ENCODE data around the gene STOML3.

The STOML3 gene

GRCh38 chr13:38981096-38981495, 9.5 kb downstream of the STOML3 start:
- no peak for DNase-seq (ENCODE audit: low read depth, low spot score)

DNA sequence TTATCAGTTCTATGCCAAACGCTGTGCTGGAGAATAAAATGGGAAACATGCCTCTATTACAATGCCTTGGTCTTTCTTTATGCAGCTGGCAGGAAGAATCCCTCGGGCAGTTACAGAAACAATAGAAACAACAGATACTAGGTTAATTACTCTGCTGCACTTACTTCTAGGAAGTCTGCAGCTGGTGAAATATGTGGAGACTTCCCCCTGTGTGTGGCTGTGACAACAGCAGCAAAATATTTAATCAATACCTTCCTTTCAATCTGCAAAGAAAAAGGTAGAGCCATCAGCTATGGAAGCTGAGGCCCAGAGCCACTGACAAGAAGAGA, 9.9 kb downstream of the STOML3 start:
- DNase-seq (ENCODE audit: low read depth, low spot score), result no peak

GRCh38 chr13:38979891-38980749, 10.5 kb downstream of the STOML3 start:
- no peak for DNase-seq (ENCODE audit: low read depth, low spot score)

DNA sequence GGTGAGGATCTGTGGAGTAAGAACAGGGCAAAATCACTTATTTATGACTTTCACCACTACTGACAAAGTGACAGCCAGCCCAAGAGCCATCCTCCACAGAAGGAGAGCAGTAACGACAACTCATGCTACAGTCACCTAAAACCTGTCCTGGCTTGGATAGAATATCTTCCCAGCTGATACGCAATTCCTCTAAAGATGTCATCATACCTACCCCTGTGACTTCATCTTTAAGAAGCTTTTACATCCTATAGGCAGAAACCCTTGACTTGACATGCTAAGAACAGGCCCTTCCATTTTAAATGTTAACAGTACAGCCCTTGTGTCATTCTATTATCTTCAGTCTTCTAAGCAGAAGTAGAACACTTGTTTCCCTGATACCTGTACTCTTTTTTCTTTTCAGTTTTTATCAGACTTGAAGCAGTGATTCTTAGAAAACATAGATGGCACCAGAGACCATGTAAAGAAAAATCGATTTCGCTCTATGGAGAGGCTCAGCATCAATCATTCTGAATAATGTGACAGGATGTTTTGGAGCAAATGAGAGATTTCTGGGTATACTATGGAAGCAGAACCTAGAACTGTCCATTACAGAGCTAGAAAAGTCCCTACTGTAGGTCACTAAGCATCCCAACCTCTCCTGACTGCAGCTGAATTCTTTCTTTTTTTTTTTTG, 20.1 kb downstream of the STOML3 start:
- DNase-seq (ENCODE audit: low read depth, low spot score), result no peak

DNA sequence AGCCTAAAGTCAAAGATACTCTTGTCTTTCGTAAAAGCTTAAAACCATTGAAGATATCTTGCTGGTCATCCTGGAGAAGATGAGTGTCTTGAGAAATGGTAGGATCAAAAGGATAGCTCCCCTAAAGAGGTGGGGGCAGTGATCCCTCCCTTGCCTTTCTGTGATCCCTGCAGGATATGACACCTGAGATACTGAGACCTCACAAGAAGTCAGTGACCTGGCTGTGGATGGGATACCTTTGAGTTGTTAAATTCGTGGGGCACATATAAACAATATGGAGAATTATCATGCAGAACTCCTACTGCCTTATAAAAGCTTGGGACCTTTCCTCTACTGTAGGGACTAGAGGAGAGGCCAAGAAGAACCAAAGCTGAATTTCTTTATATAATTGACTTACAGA, 21.4 kb downstream of the STOML3 start:
- DNase-seq (ENCODE audit: low read depth, low spot score), result no peak

GRCh38 chr13:38967446-38967845, 23.2 kb downstream of the STOML3 start:
- DNase-seq (ENCODE audit: low read depth, low spot score), result no peak

DNA sequence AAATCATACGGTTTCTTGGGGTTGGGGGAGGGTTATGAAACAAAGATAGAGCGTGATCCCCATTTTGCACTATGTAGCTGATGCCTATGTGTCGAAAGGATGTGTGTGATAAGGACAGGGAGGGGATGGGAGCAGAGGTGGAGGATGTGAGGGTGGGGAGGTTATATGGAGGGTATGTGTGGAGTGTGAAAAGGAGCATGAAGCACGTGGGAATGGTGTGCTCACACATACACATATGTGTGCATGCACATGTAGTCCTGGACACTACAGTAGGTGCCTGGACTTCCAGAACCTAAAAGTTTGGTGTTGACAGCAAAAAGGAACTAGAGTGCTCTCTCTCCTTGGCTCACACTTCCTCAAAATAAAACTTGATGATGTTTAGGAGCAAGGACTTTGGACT, 25.4 kb downstream of the STOML3 start:
- DNase-seq (ENCODE audit: low read depth, low spot score), result no peak

- no peak for DNase-seq (ENCODE audit: low read depth, low spot score)
These were observed 30.5 kb downstream of the STOML3 start for GRCh38 chr13:38960175-38960574.

DNA sequence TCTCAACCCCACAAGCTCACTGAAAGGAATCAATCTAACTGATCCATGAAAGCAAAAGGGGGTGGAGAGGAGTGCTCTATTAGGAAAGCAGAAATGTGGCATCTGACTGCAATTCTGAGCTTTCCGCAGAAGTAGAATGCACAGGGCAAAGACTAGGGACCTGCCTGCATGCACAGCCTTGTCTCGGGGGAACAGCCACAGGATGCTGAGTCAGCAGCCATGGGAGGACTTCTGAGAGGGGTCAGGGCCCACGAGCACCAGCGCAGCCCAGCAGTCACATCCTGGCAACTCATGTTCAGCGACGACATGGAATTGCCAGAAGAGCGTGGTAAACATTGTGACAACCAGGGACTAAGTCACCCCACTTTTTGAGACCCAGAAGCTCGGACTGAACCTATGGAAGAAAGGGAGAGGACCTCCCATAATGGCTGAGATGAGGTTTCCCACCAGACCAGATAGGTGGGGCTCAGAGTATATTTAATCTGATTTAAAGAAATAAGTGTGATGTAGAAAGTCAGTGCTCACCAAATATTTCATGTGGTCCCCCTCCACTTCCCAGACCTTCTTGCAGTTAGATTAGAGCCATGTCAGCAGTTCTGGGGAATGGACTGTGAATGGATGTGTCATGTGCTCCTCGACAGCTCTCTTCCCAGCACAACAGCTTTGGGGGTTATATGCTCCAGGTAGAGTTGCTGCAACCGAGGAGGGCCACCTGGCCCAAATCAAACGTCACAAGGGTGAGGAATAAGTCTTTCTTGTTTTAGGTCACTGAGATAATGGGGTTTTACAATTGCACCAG, 32.6 kb downstream of the STOML3 start:
- DNase-seq (ENCODE audit: low read depth, low spot score), result no peak

DNA sequence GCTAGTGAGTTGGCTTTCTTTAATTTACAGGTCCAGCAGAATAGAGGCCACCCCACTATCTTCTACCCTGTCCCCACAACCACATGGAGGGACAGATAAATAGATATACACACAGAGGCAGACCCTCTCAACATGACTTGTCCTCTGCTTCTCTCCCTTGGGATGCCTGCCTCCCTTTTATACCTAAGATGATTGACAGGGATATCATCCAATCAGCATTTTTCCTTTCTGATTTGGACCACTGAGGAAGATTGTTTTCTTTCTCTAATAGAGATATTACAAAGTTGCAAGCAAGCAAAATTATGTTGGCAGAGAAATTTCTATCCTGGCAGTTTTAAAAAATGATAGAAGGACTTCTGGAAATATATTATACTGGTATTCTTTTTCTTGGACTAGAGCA, 35.8 kb downstream of the STOML3 start:
- no peak for DNase-seq (ENCODE audit: low read depth, low spot score)

- no peak for DNase-seq (ENCODE audit: low read depth, low spot score)
These were observed 36.3 kb downstream of the STOML3 start for GRCh38 chr13:38954291-38954690.

DNA sequence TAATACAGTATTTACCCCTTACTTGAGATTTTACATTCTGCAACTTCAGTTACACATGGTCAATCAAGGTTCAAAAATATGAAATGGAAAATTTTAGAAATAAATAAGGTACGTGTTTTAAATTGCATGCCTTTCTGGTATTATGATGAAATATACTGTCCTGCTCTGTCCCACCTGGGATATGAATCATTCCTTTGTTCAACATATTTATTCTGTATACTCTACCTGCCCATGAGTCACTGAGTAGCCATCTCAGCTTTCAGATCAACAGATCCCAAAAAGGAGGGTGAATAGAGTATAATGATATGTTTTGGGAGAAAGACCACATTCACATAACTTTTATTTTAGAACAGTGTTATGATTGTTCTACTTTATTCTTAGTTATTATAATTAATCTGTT, 37.8 kb downstream of the STOML3 start:
- no peak for DNase-seq (ENCODE audit: low read depth, low spot score)

- no peak for DNase-seq (ENCODE audit: low read depth, low spot score)
These were observed 38.9 kb downstream of the STOML3 start for GRCh38 chr13:38951525-38952313.

DNA sequence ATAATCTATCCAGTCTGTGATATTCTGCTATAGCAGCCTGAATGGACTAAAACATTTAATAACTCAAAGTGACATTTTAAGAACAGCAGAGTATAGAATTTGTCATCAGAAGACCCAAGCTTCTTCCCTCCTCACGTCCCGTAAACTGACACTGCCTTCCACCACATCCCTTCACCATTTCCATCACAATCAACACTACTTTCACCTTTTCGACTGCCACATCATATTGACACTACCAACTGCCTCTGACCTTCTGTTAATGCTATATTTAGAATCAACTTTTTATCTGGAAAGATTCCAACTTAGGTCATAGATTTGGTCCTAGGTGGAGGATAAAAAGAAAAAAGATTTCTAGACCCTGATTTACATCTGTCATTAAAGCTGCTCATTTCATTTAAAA, 39.6 kb downstream of the STOML3 start:
- DNase-seq (ENCODE audit: low read depth, low spot score), result no peak

DNA sequence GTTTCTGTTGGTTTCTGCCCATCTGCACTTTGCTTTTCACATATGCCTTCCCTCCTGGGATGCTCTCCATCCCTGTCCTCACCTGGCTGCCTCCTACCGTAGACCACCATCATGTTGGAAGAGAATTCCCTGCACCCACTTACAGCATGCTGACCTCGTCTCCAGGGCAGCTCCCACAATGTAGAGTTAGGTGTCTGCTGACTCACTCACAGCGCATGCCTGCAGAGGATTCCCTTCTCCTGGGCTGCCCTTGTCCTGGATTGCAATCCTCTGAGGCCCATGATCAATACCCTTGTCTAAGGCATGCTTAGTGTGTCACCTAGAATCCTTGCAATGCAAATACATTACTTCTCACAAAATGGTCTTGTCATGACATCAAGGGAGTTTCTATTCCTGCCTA, 43.6 kb downstream of the STOML3 start:
- no peak for DNase-seq (ENCODE audit: low read depth, low spot score)

DNA sequence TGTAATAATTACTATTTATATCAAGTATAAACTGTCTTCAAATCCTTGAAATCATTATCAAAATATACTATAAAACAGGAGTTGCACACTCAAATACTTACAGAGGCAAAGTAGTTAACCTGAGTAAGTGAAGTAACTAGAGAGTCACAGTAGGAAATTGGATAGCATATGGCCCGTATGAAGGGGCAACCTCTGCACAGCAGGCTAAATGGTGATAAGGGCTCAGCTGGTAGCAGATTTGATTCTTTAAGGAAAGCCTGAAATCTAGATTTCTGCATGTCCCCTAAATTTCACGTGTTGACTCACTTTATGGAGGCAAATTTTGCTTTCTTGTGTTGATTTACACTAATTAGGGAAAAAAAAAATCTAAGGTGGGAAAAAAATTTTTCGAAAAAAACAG, 46.4 kb downstream of the STOML3 start:
- DNase-seq (ENCODE audit: low read depth, low spot score), result no peak

DNA sequence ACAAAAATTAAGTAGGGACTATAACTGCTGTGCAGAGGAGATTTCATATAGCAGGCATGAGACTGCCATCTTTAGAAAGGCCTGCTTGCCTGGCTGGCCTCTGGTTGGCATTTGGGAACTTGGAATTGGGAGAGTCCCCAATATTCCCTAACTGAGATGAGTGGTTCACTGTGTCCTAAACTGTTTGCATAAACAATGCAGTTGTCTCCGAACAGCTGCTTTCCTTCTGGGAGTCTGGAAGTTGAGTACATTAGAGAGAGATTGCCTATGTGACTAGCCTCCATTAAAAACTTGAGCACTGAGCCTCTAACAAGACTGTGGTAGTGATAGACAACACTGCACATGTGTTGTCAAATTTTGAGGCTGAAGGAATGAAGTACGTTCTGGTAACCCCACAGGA, 47.4 kb downstream of the STOML3 start:
- no peak for DNase-seq (ENCODE audit: low read depth, low spot score)

DNA sequence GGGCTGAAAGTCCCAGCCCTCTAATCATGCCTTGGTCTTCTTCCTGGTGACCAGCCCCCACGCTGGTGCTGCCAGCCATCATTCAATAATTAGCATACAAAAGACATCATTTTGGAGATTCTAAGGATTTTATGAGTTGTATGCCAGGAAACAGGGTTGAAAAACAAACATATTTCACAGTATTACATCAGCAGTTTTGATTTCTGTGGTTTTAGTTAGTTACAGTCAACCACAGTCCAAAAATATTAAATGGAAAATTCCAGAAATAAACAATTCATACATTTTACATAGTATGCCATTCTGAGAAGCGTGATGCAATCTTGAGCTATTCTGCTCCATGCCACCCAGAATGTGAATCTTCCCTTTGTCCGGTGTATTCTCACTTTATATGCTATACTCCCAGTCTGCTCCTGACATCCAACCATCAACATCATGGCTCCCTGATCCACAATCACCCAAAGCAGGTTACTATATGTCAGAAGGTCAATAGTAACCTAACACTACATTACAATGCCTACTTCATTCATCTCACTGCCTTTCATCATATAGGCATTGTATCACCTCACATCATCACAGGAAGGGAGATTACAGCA, 49.2 kb downstream of the STOML3 start:
- no peak for DNase-seq (ENCODE audit: low read depth, low spot score)

DNA sequence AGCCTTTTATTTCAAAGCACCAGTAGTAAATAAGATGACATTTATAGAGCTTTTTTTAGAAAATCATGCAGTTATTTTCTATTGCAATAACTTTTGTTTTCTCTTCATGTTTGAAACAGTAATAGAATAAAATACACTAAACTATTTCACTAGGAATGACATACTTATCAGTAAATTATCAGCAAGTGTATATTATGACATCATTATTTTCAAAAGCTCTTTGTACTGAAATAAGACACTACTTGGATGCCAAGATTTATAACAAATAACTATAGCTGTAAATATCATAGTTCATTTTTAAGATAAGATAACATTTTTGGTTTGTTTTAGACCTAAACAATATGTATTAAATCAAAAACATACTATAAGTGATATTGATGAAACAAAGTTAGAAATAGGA, 56.8 kb downstream of the STOML3 start:
- DNase-seq (ENCODE audit: low read depth, low spot score), result no peak

GRCh38 chr13:38922170-38922569, 68.5 kb downstream of the STOML3 start:
- no peak for DNase-seq (ENCODE audit: low read depth, low spot score)

- DNase-seq (ENCODE audit: low read depth, low spot score), result no peak
These were observed 69.5 kb downstream of the STOML3 start for GRCh38 chr13:38921081-38921480.

All from smooth muscle cell of the brain vasculature (primary cell).